ENCODE measurements around the gene OR1S1.
"Not testable (repeated sequence)": the region's sequence is repeated elsewhere in the genome, so short reads cannot be mapped to it uniquely, and the experiment has no call there.

OR1S1 gene

DNA sequence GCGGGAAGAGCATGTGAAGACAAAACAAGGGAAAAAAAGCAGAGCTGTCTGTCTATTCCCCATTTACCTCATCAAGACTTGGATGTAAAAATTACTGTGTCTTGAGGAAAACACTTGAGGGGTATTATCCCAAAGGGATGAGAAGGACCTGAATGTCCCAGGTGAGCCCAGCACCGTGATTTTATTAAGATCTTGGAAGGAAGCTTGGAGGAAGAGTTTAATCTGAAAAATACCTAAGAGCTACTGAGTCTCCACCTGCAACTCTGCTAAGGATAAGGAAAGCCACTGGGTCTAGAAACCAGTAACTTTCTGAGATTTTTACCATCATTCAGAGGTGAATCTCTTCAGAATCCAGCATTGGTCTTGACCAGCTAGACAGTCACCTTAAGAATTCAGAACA, at the start of gene OR1S1:
Gene OR1S1 (plus strand): TSS at position 301 of the 400 bp plus-strand sequence.
- DNase-seq (ENCODE audit: low spot score): not testable (repeated sequence)

DNA sequence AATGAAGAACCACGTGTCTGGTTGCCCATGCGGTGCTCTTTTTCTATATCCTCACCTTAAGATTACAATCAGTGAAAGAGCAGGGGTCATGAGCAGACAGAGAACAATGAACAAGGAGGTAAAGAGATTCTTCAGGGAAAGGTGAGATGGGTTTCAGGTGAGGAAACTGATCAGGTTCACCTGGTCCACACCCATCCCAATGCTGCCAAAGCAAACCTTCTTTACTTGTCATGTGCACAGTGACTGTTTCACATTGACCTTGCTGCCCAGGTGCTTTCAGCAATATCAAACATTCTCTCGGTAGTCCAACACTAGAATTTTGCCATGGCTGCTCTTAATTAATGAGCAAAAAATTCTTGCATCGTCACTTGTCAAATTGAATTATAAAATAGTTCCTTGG, 48.1 kb upstream of the OR1S1 start:
- no peak for DNase-seq (ENCODE audit: low spot score)

DNA sequence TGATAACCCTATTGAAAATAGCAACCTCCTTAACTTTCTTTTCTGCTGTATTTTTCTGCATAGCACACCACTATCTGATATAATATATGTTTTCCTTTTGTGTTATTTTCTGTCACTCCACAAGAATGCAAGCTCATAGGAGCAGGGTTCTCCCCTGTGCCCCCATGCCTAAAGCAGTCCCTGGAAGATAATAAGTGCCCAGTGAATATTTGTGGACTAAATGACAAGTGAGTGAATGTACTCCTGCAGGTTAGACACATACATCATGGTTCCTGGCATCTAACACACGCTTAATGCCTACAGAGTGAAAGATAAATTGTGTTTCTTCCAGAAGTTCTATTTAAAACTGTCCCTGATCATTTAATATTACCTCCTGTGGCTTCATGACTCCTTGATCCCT, 47.5 kb upstream of the OR1S1 start:
- no peak for DNase-seq (ENCODE audit: low spot score)

DNA sequence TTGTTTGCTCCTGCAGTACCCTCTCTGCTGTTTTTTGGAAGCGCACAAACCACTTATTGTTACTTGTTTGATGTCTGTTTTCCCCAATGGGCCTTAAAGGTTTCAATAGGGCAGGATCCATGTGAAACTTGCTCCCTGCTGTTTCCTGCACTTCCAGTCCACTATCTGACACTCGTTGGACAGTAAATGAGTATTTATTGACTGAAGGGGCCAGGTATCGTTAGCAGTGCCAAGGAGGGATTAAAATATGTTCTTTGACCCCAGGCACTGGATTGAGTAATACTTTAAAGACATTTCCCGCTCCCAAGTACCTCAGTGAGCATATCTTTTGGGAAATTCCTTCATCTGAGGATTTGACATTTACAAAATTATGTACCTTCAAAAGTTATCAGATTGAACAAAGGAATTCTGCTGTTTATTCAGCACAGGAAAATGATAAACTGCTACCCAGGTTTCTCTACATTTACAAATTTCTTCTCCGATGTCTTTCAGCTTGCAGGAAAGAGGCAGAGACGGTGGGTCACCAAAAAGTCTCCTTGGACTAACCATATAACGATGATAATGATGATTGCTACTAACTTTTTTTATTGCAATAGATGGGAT, 46.9 kb upstream of the OR1S1 start:
- DNase-seq (ENCODE audit: low spot score): no peak

DNA sequence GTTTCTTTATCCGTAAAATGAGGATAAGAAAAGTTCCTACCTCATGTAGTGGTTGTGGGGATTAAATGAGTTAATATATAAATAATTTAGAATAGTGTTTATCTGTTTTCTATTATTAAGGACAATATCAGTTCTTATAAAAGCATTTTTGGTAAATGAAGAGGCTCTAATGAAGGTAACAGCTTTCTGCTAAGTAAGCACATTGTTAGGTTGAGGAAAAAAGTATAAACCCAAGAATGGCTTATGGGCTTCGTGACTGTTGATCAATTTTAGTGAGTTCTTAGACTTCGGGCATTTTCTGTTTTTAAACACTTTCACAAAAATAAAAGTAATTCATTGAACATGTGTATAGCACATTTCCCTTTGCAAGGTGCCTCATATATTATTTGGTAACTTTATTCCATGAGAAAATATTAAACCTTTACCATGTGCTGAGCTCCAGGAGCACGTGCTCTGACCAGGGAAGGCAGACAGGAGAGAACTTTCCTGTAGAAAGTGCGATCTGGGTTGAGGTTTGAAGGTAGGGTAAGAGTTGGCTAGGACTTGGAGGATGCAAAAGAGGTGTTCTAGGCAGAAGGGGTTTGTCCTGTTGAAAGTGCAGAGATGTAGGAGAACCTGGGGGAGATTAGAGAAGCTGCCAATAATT, 35.0 kb upstream of the OR1S1 start:
- DNase-seq (ENCODE audit: low spot score): no peak

DNA sequence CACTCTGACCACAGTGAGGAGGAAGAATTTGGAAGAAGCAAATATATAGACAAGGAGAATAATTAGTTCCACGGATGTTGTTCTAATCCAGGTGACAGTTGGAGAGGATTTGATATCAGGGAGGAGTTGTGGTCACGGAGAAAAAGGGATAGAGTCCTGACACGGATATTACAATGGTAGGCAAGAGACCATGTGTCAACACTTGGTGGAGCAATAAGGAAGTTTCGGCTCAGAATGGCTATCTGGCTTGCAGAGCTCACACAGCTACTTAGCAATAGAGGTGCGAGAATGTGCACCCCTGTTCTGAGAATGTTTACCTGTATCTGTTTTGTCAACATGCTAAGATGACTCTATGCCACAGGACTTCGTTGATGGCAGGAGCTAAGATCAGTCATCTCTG, 34.1 kb upstream of the OR1S1 start:
- no peak for DNase-seq (ENCODE audit: low spot score)

DNA sequence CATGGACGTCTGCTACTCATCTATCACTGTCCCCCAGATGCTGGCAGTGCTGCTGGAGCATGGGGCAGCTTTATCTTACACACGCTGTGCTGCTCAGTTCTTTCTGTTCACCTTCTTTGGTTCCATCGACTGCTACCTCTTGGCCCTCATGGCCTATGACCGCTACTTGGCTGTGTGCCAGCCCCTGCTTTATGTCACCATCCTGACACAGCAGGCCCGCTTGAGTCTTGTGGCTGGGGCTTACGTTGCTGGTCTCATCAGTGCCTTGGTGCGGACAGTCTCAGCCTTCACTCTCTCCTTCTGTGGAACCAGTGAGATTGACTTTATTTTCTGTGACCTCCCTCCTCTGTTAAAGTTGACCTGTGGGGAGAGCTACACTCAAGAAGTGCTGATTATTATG, 32.9 kb upstream of the OR1S1 start:
- DNase-seq (ENCODE audit: low spot score): no peak

DNA sequence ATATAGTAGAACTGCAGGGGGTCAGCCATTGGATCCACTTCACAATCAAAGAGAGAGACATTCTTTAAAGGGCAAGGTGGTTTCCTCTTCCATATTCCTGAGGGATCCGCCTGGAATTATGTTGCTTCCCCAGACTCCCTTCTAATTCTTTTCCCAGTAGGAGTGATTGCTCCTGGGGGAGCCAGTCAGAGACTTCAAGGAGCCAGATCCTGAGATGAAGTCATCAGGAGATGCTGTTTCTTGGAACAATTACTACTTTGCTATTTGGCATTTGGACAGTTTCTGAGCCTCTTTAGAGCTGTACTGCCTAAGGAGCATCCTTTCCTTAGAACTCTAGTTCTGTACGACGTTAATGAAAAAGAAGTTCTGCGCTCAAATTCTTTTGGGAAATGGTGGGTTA, 25.6 kb upstream of the OR1S1 start:
- no peak for DNase-seq (ENCODE audit: low spot score)

DNA sequence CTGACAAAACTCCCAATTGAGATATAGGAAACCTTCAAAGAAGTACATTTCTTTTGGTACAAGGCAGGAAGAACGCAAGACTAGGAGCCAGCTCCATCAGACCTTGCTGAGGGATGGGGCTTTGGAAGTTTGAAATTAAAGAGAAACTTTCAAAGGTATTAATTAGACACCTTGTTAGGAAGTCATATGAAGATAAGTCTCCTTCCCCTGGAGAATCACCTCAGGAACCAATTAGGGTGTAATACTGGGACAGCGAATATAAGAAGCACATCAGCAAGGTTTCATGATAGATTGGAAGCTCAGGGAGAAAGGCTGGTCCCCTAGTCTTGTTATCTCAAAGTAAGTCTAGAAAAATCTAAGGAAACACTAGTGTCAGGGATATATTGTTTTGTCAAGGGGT, 23.8 kb upstream of the OR1S1 start, which contains the start of gene OR9Q2:
Gene OR9Q2 (plus strand): TSS at position 301 of the 400 bp plus-strand sequence. CDS start 1,421 bp downstream, outside the sequence.
- no peak for DNase-seq (ENCODE audit: low spot score)

DNA sequence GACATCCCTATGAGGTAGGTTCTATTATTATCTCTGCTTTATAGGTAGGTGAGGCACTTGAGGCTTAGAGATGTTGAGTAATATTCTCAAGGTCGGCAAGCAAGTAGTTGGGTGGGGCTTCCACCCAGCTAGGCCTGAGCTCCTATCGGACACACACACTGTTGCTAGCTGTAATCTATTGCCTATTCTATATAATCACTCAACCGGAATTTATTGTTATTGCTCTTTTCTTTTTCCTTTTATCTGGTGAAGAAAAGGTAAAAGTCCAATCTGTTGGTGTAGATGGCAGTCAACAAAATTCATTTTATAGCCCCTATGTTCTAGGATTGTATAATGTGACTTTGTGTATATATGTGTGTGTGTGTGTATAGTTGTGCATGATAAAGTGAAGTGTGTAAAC, 20.3 kb upstream of the OR1S1 start:
- DNase-seq (ENCODE audit: low spot score): no peak

DNA sequence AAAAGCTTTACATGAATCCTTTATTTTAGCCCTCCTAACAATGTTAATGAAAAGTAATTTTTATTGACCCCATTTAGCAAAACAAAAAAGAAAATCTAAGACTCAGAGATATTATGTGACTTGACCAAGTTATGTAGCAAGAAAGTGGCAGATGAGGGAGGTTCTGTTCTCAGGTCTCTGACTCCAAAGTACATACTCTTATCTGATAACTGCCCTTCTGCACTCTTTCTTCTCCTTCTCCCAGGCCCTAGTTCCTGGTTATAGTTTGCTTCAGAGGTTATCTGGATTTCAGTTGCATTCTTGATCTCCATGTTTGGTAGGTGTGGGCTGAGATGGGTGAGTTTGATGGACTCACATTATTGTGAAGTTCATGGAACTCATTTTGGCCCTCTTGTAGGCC, 19.1 kb upstream of the OR1S1 start:
- no peak for DNase-seq (ENCODE audit: low spot score)

DNA sequence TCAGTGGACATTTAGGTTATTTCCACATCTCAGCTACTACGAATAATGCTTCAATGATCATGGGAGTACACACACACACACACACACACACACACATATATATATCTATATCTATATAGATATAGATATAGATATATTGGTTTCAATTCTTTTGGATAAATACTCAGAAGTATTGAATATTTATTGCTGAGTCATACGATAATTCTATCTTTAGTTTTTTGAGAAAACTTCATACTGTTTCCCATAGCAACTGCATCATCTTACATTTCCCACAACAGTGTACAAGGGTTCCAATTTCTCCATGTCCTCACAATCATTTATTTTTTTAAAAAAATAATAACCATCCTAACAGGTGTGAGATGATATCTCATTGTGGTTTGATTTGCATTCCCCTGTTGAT, 16.6 kb upstream of the OR1S1 start:
- no peak for DNase-seq (ENCODE audit: low spot score)

DNA sequence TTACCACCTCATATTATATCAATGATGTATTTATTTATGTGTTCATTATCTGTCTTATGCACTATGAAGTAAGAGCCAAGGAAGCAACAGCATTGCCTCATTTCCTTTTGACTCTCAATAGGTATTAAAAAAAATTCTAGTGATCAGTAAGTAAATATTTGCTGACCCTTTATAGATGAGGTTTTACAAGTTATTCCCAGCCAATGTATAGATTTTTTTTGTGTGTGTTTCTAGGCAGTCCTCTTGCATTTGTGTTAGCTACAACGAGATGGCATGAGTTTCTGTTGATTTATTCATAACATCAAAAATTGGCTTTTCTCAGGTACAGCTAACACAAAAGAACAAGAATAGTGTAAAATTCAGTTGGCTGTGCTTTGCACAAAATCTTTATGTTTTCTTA, 13.2 kb upstream of the OR1S1 start:
- no peak for DNase-seq (ENCODE audit: low spot score)

DNA sequence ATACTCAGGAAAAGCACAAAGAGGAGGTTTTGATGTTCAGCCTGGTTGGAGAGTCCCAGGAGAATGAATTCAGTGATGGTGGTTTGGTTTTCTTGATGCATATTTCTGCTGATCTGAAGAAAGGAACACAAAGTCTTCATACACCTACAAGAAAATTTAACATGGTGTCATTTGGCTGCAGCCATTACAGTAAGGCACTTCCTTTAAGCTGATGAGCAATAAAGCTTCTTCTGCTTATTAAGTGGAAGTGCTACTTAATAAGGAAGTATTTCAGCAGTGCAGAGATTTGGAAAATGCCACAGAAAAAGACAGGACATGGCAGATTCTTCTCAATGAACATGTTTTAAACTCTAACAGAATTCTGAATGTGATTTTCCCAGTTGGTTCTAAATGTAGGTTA, 8.5 kb upstream of the OR1S1 start, which contains the start of gene OR1S2:
Gene OR1S2 (minus strand): TSS at position 101 of the 400 bp plus-strand sequence. CDS start 0 bp downstream, at position 101.
- no peak for DNase-seq (ENCODE audit: low spot score)

DNA sequence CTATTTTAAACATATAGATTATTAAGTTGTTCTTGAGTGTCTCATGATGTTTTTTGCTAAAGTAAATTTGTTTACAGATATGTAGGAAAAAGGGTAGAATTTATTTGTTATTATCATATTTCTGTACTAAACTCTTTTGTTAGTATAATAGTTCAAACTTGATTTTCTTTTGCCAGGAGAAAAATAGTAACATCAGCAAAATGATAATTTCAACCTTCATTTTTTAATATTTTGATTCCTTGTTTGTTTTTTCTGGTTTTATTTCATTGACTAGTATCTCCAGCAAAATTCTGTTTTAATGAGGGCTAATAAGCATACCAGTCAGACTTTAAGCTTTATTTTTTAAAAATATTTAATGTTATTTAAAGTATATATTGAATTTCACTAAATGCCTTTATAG, 4.0 kb downstream of the OR1S1 start:
- DNase-seq (ENCODE audit: low spot score): no peak

DNA sequence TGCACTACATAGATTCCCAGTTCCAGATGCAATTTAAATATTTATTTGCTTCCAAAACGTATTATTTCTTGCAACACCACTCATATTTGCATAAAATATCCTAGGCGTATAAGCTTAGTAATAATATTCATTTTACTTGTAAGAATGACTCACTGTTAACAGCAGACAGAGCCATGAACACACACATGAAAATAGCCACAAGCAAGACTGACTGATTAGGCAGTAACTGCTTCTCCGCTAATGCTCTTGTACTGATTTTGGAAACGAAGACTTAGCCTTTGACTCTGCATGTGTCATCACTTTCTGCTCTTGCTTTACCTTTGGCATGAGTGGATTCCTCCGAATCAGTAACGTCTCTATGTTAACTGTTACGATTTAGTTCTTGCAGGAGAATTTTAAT, 10.2 kb downstream of the OR1S1 start:
- DNase-seq (ENCODE audit: low spot score): no peak

DNA sequence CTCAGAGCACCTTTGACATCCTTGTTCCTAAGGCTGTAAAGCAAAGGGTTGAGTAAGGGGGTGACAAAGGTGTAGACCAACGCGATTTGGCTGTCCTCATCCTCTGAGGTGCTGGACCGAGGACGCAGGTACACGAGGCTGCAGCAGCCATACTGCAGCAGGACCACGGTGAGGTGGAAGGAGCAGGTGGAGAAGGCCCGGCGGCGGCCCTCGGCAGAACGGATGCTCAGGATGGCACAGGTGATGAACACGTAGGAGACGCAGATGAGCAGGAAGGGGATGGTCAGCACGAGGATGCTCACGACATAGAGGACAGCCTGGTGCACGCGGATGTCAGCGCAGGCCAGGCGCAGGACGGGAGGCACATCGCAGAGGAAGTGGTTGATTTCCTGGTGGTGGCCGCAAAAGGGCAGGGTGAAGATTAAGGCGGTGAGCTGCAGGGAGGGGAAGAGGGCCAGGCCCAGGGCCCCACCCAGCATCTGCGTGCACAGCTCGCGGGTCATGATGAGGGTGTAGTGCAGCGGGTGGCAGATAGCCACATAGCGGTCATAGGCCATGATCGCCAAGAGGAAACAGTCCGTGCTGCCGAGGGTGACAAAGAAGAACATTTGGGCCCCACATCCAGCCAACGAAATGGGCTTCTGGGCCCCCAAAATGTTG, 15.6 kb downstream of the OR1S1 start:
- no peak for DNase-seq (ENCODE audit: low spot score)

DNA sequence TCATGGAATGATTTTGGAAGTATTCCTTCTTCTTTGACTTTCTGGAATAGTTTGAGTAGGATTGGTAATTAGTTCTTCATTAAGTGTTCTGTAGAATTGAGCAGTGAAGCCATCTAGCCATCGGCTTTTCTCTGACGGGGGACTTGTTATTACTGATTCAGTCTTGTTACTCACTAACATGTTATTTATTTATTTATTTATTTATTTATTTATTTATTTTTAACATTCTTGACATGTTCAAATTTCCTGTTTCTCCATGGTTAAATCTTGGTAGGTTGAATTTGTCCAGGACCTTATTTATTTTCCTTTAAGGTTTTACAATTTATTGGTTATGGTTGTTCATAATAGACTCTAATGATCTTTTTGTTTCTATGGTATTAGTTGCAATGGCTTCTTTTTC, 31.4 kb downstream of the OR1S1 start:
- no peak for DNase-seq (ENCODE audit: low spot score)

DNA sequence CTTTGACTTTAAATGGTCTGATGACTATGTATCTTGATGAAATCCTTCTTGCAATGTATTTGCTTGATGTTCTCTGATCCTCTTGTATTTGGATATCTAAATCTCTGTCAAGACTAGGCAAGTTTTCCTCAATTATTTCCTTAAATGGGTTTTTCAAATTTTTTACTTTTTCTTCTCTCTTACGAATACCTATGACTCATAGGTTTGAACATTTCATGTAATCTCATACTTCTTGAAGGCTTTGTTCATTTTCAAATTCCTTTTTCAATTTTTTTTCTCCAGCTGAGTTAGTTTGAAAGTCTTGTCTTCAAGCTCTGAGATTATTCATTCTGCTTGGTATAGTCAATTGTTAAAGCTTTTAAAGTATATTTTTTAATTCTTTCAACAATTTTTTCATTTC, 42.4 kb downstream of the OR1S1 start:
- DNase-seq (ENCODE audit: low spot score): no peak

DNA sequence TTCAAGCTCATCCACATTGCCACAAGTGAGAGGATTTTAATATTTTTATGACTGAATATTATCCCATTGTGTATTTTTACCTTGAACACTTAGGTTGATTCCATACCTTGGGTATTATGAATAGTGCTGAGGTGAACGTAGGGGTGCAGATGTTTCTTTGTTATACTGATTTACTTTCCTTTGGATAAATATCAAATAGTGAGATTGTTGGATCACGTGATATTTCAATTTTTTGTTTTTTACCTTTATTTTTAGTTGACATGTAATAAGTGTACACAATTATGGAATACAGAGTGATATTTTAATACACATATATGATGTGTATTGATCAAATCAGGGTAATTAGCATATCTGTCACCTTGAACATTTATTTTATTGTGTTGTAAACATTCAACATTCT, 47.5 kb downstream of the OR1S1 start:
- no peak for DNase-seq (ENCODE audit: low spot score)
